Activated CD4-positive, alpha-beta T cell treated with anti-CD3 and anti-CD28 coated beads, Interleukin-2, amount 50 U/mL, for 48 hours (primary cell): ENCODE measurements around the gene E2F8.

ENCODE experiments used
- DNase-seq, 2 experiments: peaks; one replicate each; pipeline ENCODE4 v3.0.0-alpha.2; 2020

Gene E2F8

DNA sequence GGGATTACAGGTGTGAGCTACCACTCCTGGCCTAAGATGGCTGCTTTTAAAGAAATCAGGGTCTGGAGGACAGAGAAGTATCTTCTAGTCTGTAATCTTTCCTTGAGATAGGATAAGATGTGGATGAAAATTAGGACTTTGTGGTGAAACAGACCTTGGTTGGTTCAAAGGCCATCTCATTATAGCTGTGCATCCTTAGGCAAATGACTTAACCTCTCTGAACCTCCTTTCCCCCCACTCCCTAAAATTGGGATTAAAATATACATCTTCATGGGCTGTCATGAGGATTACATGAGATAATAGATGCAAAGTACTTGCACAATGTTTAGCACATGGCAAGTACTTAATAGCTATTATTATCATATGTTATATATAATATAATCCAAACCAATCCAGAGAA is 10.8 kb upstream of the E2F8 start:
- no peak for DNase-seq

DNA sequence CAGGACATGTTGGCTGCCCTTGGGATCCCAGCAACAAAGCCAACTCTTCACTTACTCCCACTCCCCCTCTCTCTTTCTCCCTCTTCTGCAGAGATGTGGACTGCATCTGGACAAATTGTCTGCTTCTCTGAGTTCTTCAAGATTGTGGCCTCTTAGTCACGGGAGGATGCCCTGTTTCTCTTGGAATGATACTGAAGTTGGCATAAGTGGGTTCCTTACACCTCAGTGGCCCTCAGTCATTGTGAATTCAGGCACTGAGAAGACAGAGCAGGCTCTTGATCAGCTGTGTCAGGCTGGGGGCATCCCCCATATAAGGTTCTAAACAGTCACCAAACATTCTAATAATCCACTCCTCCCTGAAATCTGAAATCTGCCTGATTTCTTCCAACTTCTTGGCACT is 6.1 kb upstream of the E2F8 start:
- no peak for DNase-seq

DNA sequence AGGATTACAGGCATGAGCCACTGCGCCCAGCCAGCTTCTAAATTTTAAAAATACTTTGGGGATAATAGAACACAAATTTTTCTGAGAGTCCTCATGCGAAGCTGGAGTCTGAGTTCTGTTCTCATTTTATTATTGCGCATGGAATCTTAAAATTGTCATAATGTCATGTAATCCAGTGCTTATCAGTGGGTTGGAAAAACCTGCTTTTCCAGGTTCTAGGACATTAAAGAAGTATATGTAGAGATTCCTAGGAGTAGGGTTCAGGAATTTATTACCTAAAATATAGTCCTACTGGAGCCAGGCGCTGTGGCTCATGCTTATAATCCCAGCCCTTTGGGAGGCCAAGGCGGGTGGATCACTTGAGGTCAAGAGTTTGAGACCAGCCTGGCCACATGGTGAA is 4.6 kb upstream of the E2F8 start:
- no peak for DNase-seq

DNA sequence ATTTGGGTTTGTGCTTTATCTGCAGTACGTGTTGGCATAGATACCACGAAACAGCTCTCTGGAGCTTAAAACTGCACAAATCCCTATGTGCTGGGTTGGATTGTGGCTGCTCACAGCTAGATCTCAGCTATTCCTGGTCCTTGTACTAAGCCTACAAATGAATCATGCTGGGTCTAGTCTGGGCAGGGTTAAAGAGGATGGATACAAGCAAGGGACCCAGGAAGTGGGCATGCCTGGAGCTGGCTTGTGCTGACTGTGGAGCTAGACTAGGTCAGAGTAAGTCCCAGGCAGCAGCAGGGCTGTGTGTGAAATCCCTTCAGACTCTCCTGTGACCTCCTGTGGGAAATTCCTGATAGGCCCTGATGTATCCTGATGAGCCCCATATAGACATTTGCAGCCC is 3.9 kb upstream of the E2F8 start:
- no peak for DNase-seq

DNA sequence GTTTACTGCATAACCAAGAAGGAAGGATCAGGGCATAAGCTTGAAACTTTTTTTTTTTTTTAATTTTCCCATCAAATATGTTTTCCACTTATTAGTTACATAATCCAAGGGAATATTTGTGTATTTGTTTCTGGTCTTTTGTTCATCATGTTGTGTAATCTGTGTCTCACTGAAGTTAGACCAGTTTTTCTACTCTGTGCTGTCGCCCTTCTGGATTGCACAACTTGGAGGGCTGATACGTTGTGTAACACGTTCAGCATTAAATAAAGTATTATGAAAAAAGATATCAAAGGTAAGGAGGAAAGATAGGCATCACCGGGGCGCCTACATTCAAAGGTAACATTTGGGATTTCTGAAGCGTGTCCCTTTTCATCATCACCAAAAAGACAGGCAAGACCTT is 3.3 kb upstream of the E2F8 start:
- DNase-seq: no peak

DNA sequence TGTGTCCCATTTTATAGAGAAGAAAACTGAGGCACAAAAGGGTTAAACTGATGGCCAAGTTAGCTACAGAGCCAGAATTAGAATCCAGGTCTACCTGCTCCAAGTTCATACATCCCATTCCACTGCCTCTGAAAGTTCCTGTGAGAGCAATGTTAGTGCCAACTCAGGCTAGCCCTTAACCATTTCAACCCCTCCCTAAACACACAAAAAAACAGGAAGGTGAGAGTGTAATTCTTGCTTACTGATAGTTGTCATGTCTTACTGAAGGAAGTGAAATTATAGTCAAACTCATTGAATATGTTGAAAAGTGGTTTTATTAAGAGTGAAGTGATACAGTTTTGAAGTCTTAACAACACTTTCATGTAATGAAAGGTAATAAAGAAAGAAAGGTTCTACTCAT is 2.9 kb upstream of the E2F8 start:
- DNase-seq: no peak

DNA sequence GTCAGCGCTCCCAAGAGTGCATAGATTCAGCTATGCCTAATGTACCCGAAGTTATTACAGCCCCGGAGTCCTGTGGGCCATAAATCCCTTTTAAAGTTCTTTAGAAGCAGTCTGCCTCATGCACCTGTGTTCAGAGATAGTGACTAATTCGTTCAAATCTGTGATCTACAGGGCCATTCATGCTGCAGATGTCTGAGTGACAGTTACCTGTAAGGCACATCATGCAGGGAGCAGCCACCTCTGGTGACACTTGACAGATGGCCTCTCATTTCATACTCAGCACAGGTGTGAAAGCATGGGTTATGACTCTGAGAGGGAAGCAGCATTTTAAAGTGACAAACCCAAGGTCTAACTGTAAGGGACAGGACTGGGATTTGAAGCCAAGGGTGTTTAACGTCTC is 2.4 kb upstream of the E2F8 start:
- DNase-seq: no peak

DNA sequence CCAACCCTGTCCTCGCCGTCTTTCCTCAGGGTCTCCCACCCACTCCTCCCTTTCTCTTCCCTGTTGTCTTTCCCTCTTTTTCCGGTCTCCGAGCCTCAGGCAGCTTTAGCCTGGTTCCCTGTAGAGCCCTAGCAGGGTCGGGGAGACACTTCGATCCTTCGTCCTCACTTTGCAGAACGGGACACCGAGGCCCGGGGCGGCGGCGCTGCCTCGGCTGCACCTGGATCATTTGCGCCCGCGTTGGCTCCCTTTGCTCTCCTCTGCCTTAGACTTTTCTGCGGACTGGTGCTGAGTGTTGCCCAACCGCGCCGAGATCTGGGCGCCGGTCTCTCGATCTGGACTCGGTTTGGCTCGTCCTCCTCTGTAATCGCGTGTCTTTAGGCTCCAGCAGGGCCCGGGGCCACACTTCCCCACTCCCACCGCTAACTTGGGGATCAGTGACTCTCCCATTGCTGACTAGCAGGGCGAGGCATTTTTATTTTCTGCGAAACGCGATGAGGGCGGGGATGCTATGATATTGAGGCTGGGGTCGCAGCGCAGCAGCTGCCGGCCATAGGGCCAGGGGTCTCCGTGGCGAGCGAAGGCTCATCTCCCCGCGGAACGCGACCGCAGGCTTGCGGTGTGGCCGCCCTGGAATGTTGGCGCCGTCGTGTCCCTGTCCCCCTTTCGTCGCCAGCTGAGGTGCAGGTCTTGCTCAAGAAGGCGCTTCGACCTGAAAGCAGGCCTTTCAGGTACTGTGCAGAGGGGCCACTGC is 1.6 kb upstream of the E2F8 start:
- peak; percentile 10 to 21 for DNase-seq

DNA sequence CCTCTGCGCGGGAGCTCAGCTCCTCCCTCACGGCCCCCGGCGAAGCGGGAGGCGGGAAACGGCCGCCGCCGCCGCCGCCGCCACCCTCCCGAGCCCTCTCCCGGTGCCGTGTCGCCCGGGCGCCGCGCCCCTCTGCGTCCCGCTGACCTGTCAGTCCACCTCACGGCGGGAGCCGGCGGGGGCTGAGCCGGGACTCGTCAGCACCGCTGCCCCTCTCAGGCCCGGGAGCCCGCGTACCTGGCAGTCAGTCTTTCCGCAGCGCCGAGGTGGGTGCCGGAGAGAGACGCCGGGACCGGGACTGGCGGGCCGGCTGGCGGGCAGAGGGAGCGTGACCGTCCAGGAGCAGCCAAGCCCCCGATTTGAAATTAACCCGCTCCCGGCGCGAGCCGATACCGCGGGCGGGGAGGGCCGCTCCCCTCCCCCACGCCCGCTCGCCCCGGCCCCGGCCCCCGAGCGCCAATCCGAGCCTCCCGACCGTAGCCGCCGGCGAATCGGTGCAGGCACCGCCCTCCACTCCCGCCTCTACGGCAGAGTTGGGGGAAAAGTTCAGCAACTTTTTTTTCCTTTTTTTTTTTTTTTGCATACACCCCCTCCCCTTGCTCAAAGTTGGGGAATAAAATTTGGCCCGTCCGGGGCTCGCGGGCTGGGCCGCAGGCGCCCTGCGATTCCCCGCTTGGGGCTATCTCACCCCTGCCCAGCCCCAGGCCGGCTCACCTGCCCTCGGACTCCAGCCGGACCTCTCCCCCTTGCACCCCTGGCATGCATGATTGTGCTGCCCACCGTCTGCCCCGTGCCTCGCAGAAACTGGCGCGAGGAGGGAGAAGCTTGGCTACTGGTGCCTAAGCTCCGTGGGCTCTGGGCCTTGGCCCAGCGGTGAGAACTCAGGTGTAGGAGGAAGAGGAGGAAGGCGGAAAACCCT is 774 bp upstream of the E2F8 start:
- DNase-seq: peak; percentile 63 to 69

DNA sequence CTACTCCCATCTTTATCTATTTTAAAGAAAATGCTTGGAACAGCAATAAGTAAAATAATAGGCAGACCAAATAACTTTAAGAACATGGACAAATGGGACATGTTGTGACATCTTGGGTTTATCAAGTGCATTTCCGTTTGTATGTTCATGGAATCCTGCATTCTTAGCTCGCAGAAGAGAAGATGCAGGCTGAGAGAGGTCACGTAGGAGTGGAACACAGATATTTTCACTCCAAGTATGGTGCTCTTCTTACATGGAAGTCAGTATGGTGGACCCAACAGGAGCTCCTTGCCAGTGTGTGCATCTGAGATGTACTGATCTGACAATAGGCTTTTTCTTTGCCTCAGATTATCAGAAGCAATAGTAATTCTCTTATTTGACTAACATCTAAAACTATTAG is 1.7 kb downstream of the E2F8 start:
- DNase-seq: no peak

DNA sequence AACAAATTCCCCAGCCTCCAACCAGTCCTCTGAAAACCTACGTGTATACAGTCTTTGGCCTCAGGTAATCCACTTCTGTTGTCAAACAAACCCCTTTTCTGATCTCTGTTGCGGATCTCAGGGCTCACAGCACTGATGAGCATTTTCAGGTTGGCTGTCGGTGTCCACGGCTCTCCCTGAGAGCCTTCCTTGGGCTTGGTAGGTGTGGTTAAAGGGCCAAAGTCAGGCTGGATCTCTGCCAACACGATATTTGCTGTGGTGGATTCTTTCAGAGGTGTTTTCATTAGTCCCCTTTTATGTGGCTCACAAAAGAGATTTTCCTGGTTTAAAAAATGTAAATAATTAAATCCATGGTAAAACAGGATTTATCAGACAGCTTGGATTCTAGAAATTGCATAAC is 2.9 kb downstream of the E2F8 start:
- DNase-seq: no peak

DNA sequence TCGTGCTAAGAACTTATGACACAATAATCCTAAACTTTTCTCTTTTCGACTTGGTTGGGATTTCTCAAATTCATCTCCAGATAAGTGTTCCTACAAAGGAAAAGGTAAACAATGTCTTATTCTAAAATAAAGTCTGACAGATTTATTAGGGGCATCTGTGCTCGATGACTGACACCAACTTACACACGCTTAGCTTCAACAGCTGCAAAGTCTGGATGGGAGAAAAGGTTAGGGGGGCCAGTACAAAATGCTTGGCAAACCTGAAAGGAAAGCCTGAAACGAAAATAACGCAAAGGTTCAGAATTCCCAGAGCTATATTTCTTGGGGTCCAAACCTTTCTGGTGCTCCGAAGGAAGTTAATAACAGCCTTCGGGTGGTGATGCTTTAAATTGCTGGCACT is 3.4 kb downstream of the E2F8 start:
- no peak for DNase-seq

DNA sequence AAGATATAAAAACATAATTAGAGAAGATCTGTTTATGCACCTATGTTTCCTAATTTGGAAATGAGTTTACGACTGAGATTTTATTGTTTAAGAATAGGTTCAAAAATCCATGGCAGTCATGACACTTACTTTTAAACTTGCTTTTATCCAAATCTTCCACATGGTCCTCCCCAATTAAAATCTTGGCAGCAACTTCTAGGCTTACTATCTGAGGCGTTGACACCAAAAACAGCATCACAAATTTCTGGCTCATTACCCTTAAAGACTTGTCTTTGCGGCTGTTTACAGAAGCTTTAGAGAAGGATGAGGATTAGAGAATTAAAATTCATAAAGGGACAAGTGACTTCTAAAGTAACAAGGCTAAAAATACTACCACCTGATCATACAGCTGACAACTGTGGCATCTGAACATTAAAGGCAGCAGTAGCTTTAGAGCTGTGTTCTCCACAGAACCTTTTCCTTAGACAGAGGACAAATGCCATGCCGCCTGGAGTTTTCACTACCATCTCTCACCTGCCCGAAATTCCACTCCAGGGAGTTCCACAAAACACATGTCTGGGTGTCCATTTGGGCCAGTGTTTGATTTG is 6.4 kb downstream of the E2F8 start:
- no peak for DNase-seq

DNA sequence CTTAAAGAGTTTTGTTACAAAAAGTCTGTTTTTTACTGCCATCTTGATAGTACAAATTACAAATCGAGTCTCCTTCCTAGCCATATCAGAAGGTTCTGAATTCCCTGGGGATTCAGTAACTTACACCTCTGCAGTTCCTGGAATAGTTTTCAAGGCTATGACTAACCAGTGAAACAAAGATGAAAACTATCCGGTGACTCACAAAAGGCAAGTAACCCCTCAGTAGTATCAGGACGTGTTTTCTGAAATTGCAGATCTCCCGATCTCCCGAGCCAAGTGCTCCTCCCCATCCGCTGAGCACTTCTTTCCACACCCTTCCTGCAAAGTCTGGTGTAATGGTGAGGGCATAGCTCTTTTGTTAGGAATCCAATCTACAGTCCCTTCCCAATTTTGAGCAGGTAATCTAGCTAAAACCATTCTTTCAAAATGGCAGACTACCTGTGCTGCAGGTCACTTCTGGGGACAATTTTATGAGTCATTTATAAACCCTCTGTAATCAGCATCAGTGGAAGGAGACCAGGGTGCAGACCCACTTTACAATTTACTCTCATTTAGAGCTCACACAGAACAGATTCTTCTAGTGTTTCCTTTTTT is 7.7 kb downstream of the E2F8 start:
- no peak for DNase-seq

DNA sequence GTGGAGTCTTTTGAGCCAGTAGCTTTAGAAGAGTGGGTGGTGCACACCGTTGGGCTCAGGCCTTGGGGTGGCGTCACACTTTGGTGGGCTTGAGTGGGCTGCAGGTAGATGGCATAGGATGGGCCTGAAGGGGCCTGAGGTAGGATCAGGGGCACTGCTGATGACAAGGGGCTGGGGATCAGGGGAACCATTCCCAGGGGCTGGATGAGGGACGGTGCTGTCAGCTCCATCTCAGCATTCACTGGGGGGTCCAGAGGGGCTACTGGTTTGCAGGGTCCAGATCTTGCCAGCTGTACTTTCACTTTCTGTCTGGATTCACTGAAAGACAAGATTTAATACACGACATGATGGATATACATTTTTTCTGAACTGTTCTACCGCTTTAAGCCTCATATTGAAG is 11.1 kb downstream of the E2F8 start:
- DNase-seq: no peak

DNA sequence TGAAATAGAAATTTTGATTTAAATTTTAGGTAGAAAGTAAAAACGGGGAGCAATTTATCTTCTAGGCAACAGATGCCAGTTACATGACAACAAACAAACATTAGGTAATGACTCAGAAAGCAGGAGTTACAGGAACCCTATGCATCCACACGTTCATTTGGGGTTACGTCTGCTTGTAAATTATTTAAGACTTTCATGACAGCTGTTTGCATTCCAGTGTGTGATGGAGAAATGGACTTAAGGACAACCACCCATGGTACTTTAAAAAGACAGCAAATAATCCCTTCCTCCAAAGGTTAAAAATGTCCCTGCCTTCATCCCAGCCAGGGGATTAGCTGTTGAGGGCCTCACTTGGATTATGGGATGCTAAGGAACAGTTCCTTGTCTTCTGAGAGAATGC is 11.8 kb downstream of the E2F8 start:
- no peak for DNase-seq

DNA sequence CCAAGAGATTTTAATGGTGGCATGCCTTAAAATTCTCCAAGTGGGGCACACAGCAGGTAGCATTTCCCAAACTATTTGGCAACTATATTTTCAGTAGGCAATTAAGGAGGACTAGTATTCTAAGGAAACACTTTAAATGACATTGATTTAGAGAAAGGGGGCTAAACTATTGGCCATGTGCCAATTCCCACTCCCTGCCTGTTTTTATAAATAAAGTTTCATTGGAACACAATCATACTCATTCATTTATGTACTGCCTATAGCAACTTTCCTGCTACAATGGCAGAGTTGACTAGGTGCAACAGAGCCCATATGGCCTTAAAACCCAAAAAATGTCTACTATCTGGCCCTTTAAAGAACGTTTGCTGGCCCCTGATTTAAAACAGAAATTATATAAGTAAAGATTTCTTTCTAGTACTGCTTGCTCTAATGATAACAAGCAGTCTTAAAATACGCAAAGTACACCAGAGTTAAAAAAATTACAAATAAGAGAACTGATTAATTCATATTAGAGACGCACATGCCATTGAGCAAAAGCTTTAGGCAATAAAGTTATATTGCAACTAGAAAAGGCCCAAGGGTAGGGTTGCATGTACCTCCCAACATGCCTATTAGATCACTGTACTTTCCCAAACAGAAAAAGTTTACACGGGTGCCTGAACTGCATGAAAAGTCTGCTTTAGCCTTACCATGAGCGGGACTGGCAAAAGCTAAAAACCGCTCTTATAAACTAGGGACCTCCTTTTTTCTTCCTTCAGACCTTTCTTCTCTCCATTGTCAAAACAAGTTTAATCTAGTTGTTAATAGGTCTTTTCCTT is 14.2 kb downstream of the E2F8 start:
- DNase-seq: no peak

DNA sequence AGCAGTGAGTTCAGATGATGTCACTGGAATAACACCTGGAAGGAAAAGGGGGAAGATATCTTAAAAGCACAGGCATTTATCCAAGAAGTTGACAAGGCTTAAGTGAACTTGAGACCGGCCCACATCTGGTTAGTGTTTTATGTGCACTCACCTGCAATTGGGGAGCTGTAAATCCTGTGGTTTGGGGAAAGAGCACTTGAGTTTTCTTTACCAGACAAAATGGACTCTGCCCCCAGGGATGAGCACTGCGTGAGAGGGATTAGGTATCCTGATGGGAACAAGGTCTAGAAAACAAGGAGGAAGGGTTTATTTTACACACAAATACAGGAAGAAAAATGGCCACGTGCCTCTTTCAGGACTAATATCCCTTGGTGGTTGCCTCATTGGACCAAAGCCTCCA is 15.2 kb downstream of the E2F8 start:
- DNase-seq: no peak

DNA sequence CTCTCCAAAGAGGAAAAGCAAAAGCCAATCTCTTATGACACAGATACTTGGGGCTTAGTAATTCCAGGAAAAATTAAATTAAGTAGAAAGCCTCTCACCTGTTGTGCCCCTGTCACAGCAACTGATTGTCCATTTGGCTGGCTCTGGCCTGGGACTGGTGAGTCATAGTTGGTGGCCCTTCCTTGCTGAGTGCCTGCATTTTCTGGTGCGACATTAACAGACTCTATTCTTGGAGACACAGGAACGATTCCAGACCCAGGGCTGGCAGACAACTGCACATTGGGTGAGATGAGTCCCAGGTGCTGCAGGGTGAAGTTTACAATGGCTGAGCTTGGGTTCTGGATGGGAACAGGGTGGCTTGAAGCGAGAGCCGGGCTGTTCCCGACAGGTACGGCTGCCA is 15.6 kb downstream of the E2F8 start:
- no peak for DNase-seq

DNA sequence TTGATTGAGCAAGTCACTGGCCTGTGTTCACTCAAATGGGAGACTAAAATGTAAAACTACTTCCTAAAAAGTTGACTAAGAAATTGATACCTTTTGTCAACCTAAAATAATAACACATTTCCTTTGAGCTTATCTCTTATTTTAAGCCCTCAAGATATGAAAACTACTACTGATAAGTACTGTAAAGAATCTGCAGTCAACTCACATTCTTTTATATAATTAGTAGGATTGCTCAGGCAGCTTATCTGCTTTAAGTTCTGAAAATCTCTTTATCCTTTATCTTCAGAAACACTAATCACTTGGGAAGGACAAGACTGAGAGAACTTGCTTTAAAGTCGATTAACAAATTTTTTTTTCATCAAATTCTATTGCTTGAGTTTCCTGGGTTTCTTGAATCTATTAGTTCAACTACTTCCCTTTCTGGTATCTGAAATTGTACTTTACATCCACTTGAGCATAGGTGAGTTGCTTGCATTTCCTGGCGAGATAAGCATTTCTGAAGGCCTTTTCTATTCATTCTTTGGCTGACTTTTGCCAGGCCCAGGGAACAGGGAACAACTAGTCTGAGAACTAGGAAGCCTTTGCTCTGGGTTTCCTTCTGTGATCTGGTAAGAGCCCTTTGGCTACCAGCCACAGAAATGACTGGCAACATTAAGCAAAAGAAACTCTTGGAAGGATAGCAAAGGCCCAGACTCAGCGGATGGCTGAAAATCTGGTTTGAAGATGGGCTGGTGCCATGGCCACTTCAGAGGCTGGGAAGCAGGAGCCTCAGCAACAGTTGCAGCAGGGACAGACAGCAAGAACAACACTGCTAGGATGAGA is 19.6 kb downstream of the E2F8 start:
- DNase-seq: no peak

DNA sequence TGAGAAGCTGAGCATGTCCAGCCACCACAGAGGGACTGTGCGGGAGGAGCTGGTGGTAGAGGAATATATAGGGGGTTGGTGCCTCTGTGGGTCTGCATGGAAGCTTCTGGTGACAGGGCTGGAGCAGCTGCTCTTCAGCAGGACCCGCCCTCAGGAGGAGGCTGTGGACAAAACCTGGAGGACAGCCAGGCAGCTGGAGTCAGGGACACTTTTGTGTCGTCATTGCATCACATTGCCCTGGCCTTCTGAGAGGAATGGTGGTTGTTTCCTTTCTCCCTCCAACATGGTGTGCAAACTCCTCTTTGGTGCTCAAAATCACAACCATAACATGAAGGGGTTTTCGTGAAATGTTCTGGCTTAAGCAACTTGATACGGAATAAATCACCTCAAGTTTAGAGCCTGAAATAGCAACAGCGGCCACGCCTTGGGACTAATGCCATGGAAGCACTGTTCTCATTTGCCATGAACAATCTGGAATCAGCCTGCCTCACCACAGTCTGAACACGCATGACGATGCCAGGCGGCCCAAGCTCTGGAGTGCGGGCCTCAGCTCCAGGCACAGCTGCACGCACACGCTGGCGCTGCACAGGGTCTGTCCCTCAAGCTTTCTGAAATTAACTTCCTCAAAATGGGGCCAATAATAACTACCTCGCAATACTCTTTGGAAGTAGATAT is 21.8 kb downstream of the E2F8 start:
- DNase-seq: no peak
